Activated CD4-positive, alpha-beta memory T cell treated with anti-CD3 and anti-CD28 coated beads, Interleukin-2, amount 10 ng/mL, durations not matched to agents 7 days and 5 days (primary cell): Measurements from ENCODE around the gene MAP2K1. TPM values are rescaled to one million over a fixed set of nuclear protein-coding genes. Genes with fewer than 3 reads are reported as not detected.
A peak's percentile ranks its signal among the peaks of the same experiment; 100 is the strongest.

Source experiments
- CTCF ChIA-PET: fragments of 350-600 bp; sonication (Branson Sonifier 250); formaldehyde crosslinking; loops from one replicate; lab custom pipeline; 2021; ENCODE audit warnings: antibody characterized with exemption, inconsistent platforms; lab: Charles Lee
- POLR2A ChIA-PET: fragments of 350-600 bp; sonication (Branson Sonifier 250); formaldehyde crosslinking; loops from one replicate; lab custom pipeline; 2021; ENCODE audit warnings: antibody characterized with exemption; lab: Charles Lee
- DNase-seq: peaks from one replicate; pipeline ENCODE4 v3.0.0-alpha.2; 2020
- H3K27ac Mint-ChIP-seq: one replicate; pipeline ENCODE4 v1.8.0; 2021; ENCODE audit warnings: mild to moderate bottlenecking, mixed read lengths
- H3K27me3 Mint-ChIP-seq: one replicate; pipeline ENCODE4 v1.8.0; 2021; ENCODE audit warnings: mixed read lengths
- H3K36me3 Mint-ChIP-seq: one replicate; pipeline ENCODE4 v1.8.0; 2021; ENCODE audit warnings: low read depth, mixed read lengths
- H3K4me1 Mint-ChIP-seq: one replicate; pipeline ENCODE4 v1.8.0; 2021; ENCODE audit warnings: mixed read lengths
- H3K4me3 Mint-ChIP-seq: one replicate; pipeline ENCODE4 v1.8.0; 2021; ENCODE audit warnings: mild to moderate bottlenecking, mixed read lengths
- H3K9me3 Mint-ChIP-seq: one replicate; pipeline ENCODE4 v1.8.0; 2021; ENCODE audit warnings: mixed read lengths
- total RNA-seq, 2 experiments: library from RNA; stranded (reverse); gene quantifications; one replicate each; pipeline ENCODE4 v1.2.3, GENCODE V29; 2021

Gene MAP2K1
- total RNA-seq, 2 experiments from 2014 or later: 87.6 to 89.0 TPM

DNA sequence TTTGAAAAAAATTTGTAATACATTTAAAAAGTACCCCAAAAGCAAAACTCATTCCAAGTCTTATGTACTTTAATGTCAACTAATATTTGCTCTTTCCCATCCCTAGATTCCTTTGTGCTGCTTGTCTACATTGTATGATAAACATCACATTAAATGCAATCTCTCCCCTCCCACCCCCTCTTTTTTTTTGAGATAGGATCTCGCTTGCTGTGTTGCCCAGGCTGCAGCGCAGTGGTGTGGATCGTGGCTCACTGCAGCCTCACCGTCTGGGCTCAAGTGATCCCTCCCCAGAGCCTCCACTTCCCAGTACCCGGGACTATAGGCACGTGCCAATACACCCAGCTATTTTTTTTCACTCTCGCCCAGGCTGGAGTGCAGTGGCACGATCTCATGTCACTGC lies 12.6 kb downstream of the MAP2K1 start:
- Mint-ChIP-seq H3K4me1 (peaks cover 63% of the 10 kb centered on the region), H3K36me3 (peaks cover 46% of the 10 kb centered on the region), H3K27me3 (no peaks in the 10 kb centered on the region), H3K27ac (no peak overlapping the region), H3K4me3 (no peak overlapping the region), H3K9me3 (no peaks in the 10 kb centered on the region)
- ChIA-PET CTCF (no interaction called here), POLR2A (no interaction called here)
- DNase-seq: no peak

GRCh38 chr15:66400351-66400774 lies 13.7 kb downstream of the MAP2K1 start:
- Mint-ChIP-seq H3K36me3 (peaks cover 41% of the 10 kb centered on the region), H3K27me3 (no peaks in the 10 kb centered on the region), H3K27ac (no peak overlapping the region), H3K9me3 (no peaks in the 10 kb centered on the region), H3K4me3 (no peak overlapping the region), H3K4me1 (peaks cover 60% of the 10 kb centered on the region)
- ChIA-PET POLR2A (interaction anchor here (1.0 to 3.0 kb wide), 3 partner anchors 11 to 71 kb away, joined by 3 to 19 read pairs (median 3); no protein-coding TSS in a partner anchor), CTCF (interaction anchor here (1.0 kb wide), 1 partner anchor 98 kb away, joined by 3 read pairs; no protein-coding TSS in a partner anchor)
- DNase-seq: no peak

DNA sequence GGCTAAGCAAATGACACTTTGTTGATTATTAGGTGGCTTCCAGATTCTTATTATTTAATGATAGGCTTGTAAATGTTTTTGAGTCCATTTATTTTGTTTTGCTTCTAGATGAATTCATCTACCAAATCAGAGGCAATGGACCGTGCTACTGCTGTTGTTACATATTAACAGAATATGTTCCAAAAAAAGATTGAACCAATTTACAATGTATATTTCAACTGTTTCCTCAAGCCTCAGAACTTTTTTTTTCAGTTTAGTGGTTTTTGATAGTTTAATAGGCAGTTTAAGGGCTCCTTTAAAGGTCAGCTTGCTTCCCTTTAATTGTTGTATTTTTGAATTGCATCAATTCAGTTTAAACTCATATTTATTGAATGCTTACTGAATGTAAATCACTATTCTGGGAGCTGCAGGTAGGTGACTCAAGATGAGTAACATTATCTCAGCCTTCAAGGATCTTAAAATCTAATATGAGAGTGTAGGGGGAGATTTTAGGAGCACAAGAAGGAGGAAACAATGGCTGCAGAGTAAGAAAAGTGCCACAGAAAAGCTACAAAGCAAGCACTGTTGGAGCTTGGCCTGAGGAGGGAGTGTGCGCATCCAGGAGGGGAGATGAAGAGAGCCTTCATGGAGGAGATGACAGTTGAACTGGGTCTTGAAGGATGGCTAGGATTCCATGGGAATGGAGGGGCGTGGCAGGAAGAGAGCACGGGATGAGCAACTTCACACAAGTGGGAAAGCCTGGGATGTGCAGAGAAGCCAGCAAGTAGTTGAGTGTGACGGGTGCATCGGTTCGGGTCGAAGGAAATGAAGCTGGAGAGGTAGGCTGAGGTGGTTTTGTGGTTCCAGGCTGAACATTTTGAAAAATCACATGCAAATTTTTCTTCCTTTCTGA lies 14.7 kb downstream of the MAP2K1 start:
- Mint-ChIP-seq H3K27ac (peak overlapping the region; percentile 75), H3K4me1 (peaks cover 62% of the 10 kb centered on the region), H3K9me3 (no peaks in the 10 kb centered on the region), H3K4me3 (peak overlapping the region; percentile 66), H3K27me3 (no peaks in the 10 kb centered on the region), H3K36me3 (peaks cover 35% of the 10 kb centered on the region)
- peak; percentile 48 for DNase-seq
- ChIA-PET POLR2A (interaction anchor here (0.7 to 4.5 kb wide), 8 partner anchors 10 to 103 kb away, joined by 3 to 19 read pairs (median 4); partner anchors contain the start of genes RPL4, SNAPC5 and ZWILCH), CTCF (interaction anchor here (0.8 to 2.2 kb wide), 9 partner anchors 9 to 97 kb away, joined by 3 to 12 read pairs (median 3); partner anchors contain the start of genes MAP2K1, SNAPC5 and TIPIN)

DNA sequence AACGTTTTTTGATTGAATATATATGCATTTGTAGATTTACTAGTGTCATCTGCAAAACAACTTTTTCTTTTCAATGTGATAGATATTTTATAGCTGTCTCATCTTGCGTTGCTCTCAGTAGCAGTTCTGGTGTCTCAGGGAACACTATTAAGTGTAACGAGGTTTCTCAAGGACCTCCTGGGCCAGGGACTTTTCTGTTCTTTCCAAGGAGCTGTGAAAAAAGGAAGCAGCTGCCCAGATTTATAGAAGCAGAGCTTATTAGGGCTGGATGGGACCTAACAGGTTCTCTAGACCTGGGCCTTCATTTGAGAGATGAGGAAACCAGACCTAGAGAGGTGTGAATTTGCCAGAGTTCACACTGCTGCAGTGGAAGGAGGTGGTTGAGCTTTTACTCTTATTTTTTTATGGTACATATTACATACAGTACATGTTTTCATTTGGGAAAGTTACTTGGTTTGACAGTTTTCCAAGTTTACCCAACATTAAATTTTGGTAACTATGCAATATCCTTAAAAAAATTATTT lies 16.1 kb downstream of the MAP2K1 start:
- no peaks in the 10 kb centered on the region for H3K27me3 Mint-ChIP-seq
- peaks cover 33% of the 10 kb centered on the region for H3K36me3 Mint-ChIP-seq
- no peak overlapping the region for H3K4me3 Mint-ChIP-seq
- POLR2A ChIA-PET: interaction anchor here (0.7 to 4.5 kb wide), 10 partner anchors 8 to 102 kb away, joined by 3 to 19 read pairs (median 4); partner anchors contain the start of genes SNAPC5 and ZWILCH
- no peaks in the 10 kb centered on the region for H3K9me3 Mint-ChIP-seq
- CTCF ChIA-PET: interaction anchor here (0.7 to 2.9 kb wide), 5 partner anchors 10 to 95 kb away, joined by 3 to 15 read pairs (median 7); partner anchors contain the start of genes MAP2K1 and SNAPC5
- DNase-seq: no peak
- H3K4me1 Mint-ChIP-seq: peaks cover 64% of the 10 kb centered on the region
- no peak overlapping the region for H3K27ac Mint-ChIP-seq

GRCh38 chr15:66403323-66403722 lies 16.6 kb downstream of the MAP2K1 start:
- no peaks in the 10 kb centered on the region for H3K27me3 Mint-ChIP-seq
- no peaks in the 10 kb centered on the region for H3K9me3 Mint-ChIP-seq
- POLR2A ChIA-PET: interaction anchor here (0.7 to 4.5 kb wide), 9 partner anchors 8 to 102 kb away, joined by 3 to 19 read pairs (median 4); partner anchors contain the start of genes SNAPC5 and ZWILCH
- H3K4me1 Mint-ChIP-seq: peaks cover 67% of the 10 kb centered on the region
- no peak for DNase-seq
- no peak overlapping the region for H3K4me3 Mint-ChIP-seq
- CTCF ChIA-PET: interaction anchor here (0.7 to 2.9 kb wide), 4 partner anchors 9 to 95 kb away, joined by 3 to 15 read pairs (median 8); partner anchors contain the start of genes MAP2K1 and SNAPC5
- H3K27ac Mint-ChIP-seq: no peak overlapping the region
- H3K36me3 Mint-ChIP-seq: peaks cover 32% of the 10 kb centered on the region

DNA sequence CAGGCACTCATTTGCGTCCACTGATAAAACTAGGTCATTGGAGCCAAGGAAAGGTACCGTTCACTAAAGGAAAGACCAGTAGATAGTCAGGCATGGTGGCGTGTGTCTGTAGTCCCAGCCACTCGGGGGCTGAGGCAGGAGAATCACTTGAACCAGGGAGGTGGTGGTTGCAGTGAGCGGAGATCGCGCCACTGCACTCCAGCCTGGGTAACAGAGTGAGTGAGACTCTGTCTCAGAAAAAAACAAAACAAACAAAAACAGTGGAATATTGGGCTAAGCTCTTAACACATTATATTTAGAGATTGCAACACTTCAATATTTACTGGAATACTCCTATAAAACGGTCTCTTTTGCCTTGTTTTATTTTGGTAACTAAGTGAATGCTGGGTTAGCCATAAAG lies 17.4 kb downstream of the MAP2K1 start:
- H3K36me3 Mint-ChIP-seq: peaks cover 36% of the 10 kb centered on the region
- H3K27ac Mint-ChIP-seq: no peak overlapping the region
- DNase-seq: no peak
- ChIA-PET POLR2A (interaction anchor here (1.4 to 4.5 kb wide), 5 partner anchors 11 to 93 kb away, joined by 3 to 16 read pairs (median 4); partner anchors contain the start of gene SNAPC5), CTCF (interaction anchor here (2.4 to 2.9 kb wide), 2 partner anchors 17 to 94 kb away, joined by 9 to 15 read pairs; partner anchors contain the start of genes MAP2K1 and SNAPC5)
- H3K4me3 Mint-ChIP-seq: no peak overlapping the region
- H3K27me3 Mint-ChIP-seq: no peaks in the 10 kb centered on the region
- no peaks in the 10 kb centered on the region for H3K9me3 Mint-ChIP-seq
- peaks cover 74% of the 10 kb centered on the region for H3K4me1 Mint-ChIP-seq

DNA sequence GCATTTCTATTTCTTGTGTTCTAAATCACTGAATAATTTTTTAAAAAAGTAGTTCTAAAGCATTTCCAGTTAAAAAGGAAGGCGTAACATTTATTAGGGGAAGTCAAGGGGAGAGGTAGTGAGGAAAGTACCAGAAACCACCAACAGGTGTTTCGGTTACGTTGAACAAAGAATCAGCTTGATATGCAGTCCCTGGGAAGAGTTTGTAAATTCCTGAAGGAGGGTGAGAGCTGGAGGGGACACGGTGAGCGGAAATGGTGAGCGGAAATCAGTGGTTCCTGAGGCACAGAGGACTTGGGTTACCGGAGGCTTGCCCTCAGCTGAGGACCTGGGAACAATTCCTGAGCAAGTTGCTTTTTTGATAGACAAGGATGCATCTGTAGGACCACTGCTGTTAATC lies 17.8 kb downstream of the MAP2K1 start:
- no peak overlapping the region for H3K4me3 Mint-ChIP-seq
- no peak overlapping the region for H3K27ac Mint-ChIP-seq
- ChIA-PET CTCF (interaction anchor here (1.2 to 2.9 kb wide), 3 partner anchors 15 to 94 kb away, joined by 4 to 15 read pairs (median 9); partner anchors contain the start of genes MAP2K1 and SNAPC5), POLR2A (interaction anchor here (0.6 to 4.5 kb wide), 3 partner anchors 14 to 93 kb away, joined by 3 to 16 read pairs (median 3); partner anchors contain the start of gene SNAPC5)
- no peak for DNase-seq
- no peaks in the 10 kb centered on the region for H3K27me3 Mint-ChIP-seq
- no peaks in the 10 kb centered on the region for H3K9me3 Mint-ChIP-seq
- peaks cover 76% of the 10 kb centered on the region for H3K4me1 Mint-ChIP-seq
- peaks cover 39% of the 10 kb centered on the region for H3K36me3 Mint-ChIP-seq

DNA sequence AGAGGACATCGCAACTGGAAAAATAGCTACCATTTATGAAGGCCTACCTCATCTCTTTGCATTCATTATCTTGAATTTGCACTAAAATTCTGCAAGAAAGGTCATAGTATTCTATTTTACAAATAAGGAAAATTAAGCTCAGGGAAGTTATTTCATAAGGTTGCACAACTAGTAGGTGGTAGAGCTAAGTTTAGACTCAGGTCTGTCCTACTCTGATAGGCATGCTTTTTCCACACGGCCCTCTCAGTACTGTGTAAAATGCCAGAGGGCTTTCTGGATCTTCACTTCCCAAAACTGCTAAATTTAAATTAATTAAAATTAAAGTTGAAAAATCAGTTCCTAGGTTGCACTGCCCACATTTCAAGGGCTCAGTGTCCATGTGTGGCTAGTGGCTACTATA lies 18.3 kb downstream of the MAP2K1 start:
- POLR2A ChIA-PET: interaction anchor here (0.6 to 4.5 kb wide), 3 partner anchors 13 to 92 kb away, joined by 3 to 16 read pairs (median 3); partner anchors contain the start of gene SNAPC5
- no peaks in the 10 kb centered on the region for H3K9me3 Mint-ChIP-seq
- H3K4me3 Mint-ChIP-seq: no peak overlapping the region
- no peaks in the 10 kb centered on the region for H3K27me3 Mint-ChIP-seq
- H3K4me1 Mint-ChIP-seq: peaks cover 80% of the 10 kb centered on the region
- peaks cover 44% of the 10 kb centered on the region for H3K36me3 Mint-ChIP-seq
- no peak for DNase-seq
- CTCF ChIA-PET: interaction anchor here (1.2 to 2.9 kb wide), 3 partner anchors 16 to 93 kb away, joined by 4 to 15 read pairs (median 9); partner anchors contain the start of genes MAP2K1 and SNAPC5
- no peak overlapping the region for H3K27ac Mint-ChIP-seq

- CTCF ChIA-PET: interaction anchor here (1.2 to 2.9 kb wide), 3 partner anchors 16 to 92 kb away, joined by 4 to 15 read pairs (median 9); partner anchors contain the start of genes MAP2K1 and SNAPC5
Observed at GRCh38 chr15:66405615-66406014, 18.9 kb downstream of the MAP2K1 start.

GRCh38 chr15:66408254-66408653 lies 21.5 kb downstream of the MAP2K1 start:
- H3K27me3 Mint-ChIP-seq: no peaks in the 10 kb centered on the region
- CTCF ChIA-PET: no interaction called here
- no peak for DNase-seq
- H3K9me3 Mint-ChIP-seq: peaks cover 2% of the 10 kb centered on the region
- POLR2A ChIA-PET: interaction anchor here (1.3 to 1.7 kb wide), 2 partner anchors 15 to 19 kb away, joined by 3 to 5 read pairs; no protein-coding TSS in a partner anchor
- no peak overlapping the region for H3K4me3 Mint-ChIP-seq
- H3K36me3 Mint-ChIP-seq: peaks cover 40% of the 10 kb centered on the region
- peaks cover 75% of the 10 kb centered on the region for H3K4me1 Mint-ChIP-seq
- H3K27ac Mint-ChIP-seq: no peak overlapping the region

More at GRCh38 chr15:66405615-66406014, 18.9 kb downstream of the MAP2K1 start:
- Mint-ChIP-seq H3K27ac (no peak overlapping the region), H3K4me1 (peaks cover 80% of the 10 kb centered on the region), H3K27me3 (no peaks in the 10 kb centered on the region), H3K4me3 (no peak overlapping the region), H3K36me3 (peaks cover 43% of the 10 kb centered on the region), H3K9me3 (no peaks in the 10 kb centered on the region)
- no peak for DNase-seq
- POLR2A ChIA-PET: interaction anchor here (1.7 to 4.5 kb wide), 2 partner anchors 18 to 91 kb away, joined by 3 to 16 read pairs; partner anchors contain the start of gene SNAPC5

DNA sequence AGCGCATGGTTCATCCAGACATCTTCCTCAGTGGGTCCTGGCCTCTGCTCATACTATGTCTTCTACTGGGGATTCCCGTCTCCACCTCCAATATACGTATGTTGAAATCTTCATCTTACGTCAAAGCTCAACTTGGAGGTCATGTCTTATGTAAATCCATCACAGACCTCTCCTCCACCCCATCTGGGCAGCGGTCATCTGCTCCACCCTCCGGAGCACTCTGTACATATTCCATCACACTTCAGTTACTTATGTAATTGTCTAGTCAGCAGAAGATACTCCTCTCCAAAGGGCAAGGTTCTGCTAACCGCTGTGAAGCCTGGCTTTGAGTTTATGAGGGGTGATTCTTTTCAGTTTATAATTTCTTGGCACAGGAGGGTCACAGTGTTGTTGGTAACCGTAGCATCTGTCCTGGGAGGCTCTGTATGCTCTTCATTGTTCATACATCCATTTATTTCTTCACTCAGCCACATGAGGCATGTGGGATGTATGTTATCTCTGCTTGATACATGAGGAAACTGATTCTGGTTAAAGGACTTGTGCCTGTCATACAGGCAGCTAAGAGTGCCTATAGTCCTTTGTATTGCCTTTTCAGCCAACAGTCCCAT lies 22.1 kb downstream of the MAP2K1 start:
- no peak for DNase-seq
- H3K27me3 Mint-ChIP-seq: no peaks in the 10 kb centered on the region
- H3K4me3 Mint-ChIP-seq: no peak overlapping the region
- peaks cover 5% of the 10 kb centered on the region for H3K9me3 Mint-ChIP-seq
- no peak overlapping the region for H3K27ac Mint-ChIP-seq
- CTCF ChIA-PET: no interaction called here
- peaks cover 75% of the 10 kb centered on the region for H3K4me1 Mint-ChIP-seq
- H3K36me3 Mint-ChIP-seq: peaks cover 45% of the 10 kb centered on the region
- POLR2A ChIA-PET: interaction anchor here (1.3 to 1.7 kb wide), 2 partner anchors 14 to 19 kb away, joined by 3 to 5 read pairs; no protein-coding TSS in a partner anchor
